K562 (cell line): Measurements from ENCODE around the gene NAGS. TPM values are rescaled to one million over a fixed set of nuclear protein-coding genes. Genes with fewer than 3 reads are reported as not detected.

Source experiments
- ARHGAP35 ChIP-seq: fragments of 450-650 bp; IDR thresholded peaks from 2 replicates; pipeline ENCODE4 v1.6.1; 2018; ENCODE audit not compliant: partially characterized antibody
- ATF2 ChIP-seq: sonication (generic); formaldehyde crosslinking; IDR thresholded peaks from 2 replicates; pipeline ENCODE4 v1.8.1; 2022; ENCODE audit warnings: missing genetic modification reagents
- CC2D1A ChIP-seq: fragments of 450-650 bp; IDR thresholded peaks from 2 replicates; pipeline ENCODE4 v1.6.1; 2017; ENCODE audit warnings: mild to moderate bottlenecking
- DEAF1 ChIP-seq: fragments of 450-650 bp; formaldehyde crosslinking; IDR thresholded peaks from 2 replicates; pipeline ENCODE4 v1.4.0; 2020; ENCODE audit warnings: mild to moderate bottlenecking, moderate library complexity
- DMBX1 ChIP-seq: fragments of 250-450 bp; sonication (Bioruptor Pico); IDR thresholded peaks from 2 replicates; pipeline ENCODE4 v1.8.0; 2022; ENCODE audit warnings: inconsistent platforms, mild to moderate bottlenecking, moderate library complexity, borderline replicate concordance
- ETS2 ChIP-seq: IDR thresholded peaks from 2 replicates; pipeline ENCODE4 v1.6.1; 2016; ENCODE audit warnings: borderline replicate concordance, missing genetic modification characterization, mild to moderate bottlenecking, moderate library complexity, missing compliant biosample characterization; ENCODE audit not compliant: poor library complexity, severe bottlenecking
- HDAC3 ChIP-seq: fragments of 450-650 bp; IDR thresholded peaks from 2 replicates; pipeline ENCODE4 v1.6.1; 2018; ENCODE audit warnings: borderline replicate concordance, mild to moderate bottlenecking, moderate library complexity; ENCODE audit not compliant: partially characterized antibody
- HNRNPUL1 ChIP-seq: fragments of 200-400 bp; formaldehyde crosslinking; IDR thresholded peaks from 2 replicates; pipeline ENCODE4 v1.6.1; 2017; ENCODE audit warnings: low read length
- HOXB6 ChIP-seq: fragments of 250-450 bp; sonication (Bioruptor Pico); IDR thresholded peaks from 2 replicates; pipeline ENCODE4 v1.5.1; 2022; ENCODE audit warnings: mild to moderate bottlenecking, borderline replicate concordance
- MAFF ChIP-seq: IDR thresholded peaks from 2 replicates; pipeline ENCODE4 v1.6.1; 2012; ENCODE audit warnings: low read length, improper control_type of control experiment
- NR4A1 ChIP-seq, 2 experiments: fragments of 250-450 bp in 1 of 2; fragments of 450-650 bp in 1 of 2; sonication (Bioruptor Pico) in 1 of 2; IDR thresholded peaks; 2 replicates each; pipeline versions ENCODE4 v1.4.0 to v1.6.1; 2016 to 2020; ENCODE audit warnings: mild to moderate bottlenecking in 2 of 2, missing compliant biosample characterization in 1 of 2, missing genetic modification characterization in 1 of 2, moderate library complexity in 1 of 2
- PML ChIP-seq: IDR thresholded peaks from 2 replicates; pipeline ENCODE4 v1.6.1; 2012; ENCODE audit warnings: low read length, inconsistent platforms
- PPARD ChIP-seq: fragments of 250-450 bp; sonication (Bioruptor Pico); IDR thresholded peaks from 2 replicates; pipeline ENCODE4 v1.8.0; 2022; ENCODE audit warnings: inconsistent platforms, mild to moderate bottlenecking, moderate library complexity
- PURB ChIP-seq: sonication (generic); formaldehyde crosslinking; IDR thresholded peaks from 2 replicates; pipeline ENCODE4 v1.9.0; 2021; ENCODE audit warnings: low read depth, mild to moderate bottlenecking, missing genetic modification reagents
- RB1 ChIP-seq: fragments of 450-650 bp; IDR thresholded peaks from 2 replicates; pipeline ENCODE4 v1.6.1; 2017; ENCODE audit warnings: low read depth, mild to moderate bottlenecking
- TAF7 ChIP-seq: fragments of 450-650 bp; IDR thresholded peaks from 2 replicates; pipeline ENCODE4 v1.6.1; 2016; ENCODE audit warnings: missing genetic modification characterization, missing compliant biosample characterization
- TARDBP ChIP-seq: fragments of 450-650 bp; IDR thresholded peaks from 2 replicates; pipeline ENCODE4 v1.6.1; 2016
- TCFL5 ChIP-seq: fragments of 250-450 bp; sonication (Bioruptor Pico); conservative IDR thresholded peaks from 2 replicates; pipeline ENCODE4 v1.6.1; 2021; ENCODE audit warnings: mild to moderate bottlenecking, moderate library complexity, matching md5 sums
- ZBTB8A ChIP-seq: fragments of 450-650 bp; IDR thresholded peaks from 2 replicates; pipeline ENCODE4 v1.6.1; 2018; ENCODE audit warnings: mild to moderate bottlenecking, moderate library complexity; ENCODE audit not compliant: partially characterized antibody
- ZHX1 ChIP-seq: fragments of 150-350 bp; conservative IDR thresholded peaks from 2 replicates; pipeline ENCODE4 v1.6.1; 2014; ENCODE audit warnings: low read length
- ZNF24 ChIP-seq: fragments of 450-650 bp; IDR thresholded peaks from 2 replicates; pipeline ENCODE4 v1.6.1; 2016
- ZNF263 ChIP-seq: sonication (generic); formaldehyde crosslinking; IDR thresholded peaks from 2 replicates; pipeline ENCODE4 v1.8.0; 2022; ENCODE audit warnings: mild to moderate bottlenecking, missing genetic modification reagents, borderline replicate concordance
- ZSCAN32 ChIP-seq: fragments of 450-650 bp; formaldehyde crosslinking; IDR thresholded peaks from 2 replicates; pipeline ENCODE4 v1.4.0; 2020; ENCODE audit warnings: mild to moderate bottlenecking, moderate library complexity
- polyA plus RNA-seq, 8 experiments: library from polyadenylated mRNA; depleted of rRNA in 4 of 8; stranded (reverse) in 5 of 8; unstranded in 3 of 8; fragments of >200 nt; fragmentation: Nextera tagmentation in 2 of 8; fragmentation: Illumina TruSeq in 1 of 8; extraction: Ambion mirVana in 2 of 8; extraction: Trizol in 1 of 8; gene quantifications; 2 replicates each; pipeline versions ENCODE4 v1.2.1 to v1.2.3, GENCODE V29; 2011 to 2014; ENCODE audit warnings: inconsistent platforms in 1 of 8, missing spikeins in 1 of 8
- total RNA-seq, 7 experiments: library from RNA; depleted of rRNA in 6 of 7; stranded (reverse); fragments of >200 nt in 6 of 7; fragmentation: Illumina TruSeq in 2 of 7; extraction: Trizol in 2 of 7; gene quantifications; 2 replicates each; pipeline versions ENCODE4 v1.2.1 to v1.2.3, GENCODE V29; 2011 to 2021; ENCODE audit warnings: low replicate concordance in 1 of 7

Gene NAGS
- total and polyA plus RNA-seq, 9 of the 15 experiments (the other 6 are each of a cell fraction or from before 2014, with no cell fraction given), result not detected

GRCh38 chr17:43983515-43984411 is 20.7 kb upstream of the NAGS start (continued):
- TF ChIP-seq TCFL5 (CRISPR knock-in tag) (no peak), ZBTB8A (no peak), PPARD (no peak), HNRNPUL1 (no peak), ATF2 (CRISPR knock-in tag) (no peak), ZNF263 (no peak), DEAF1 (CRISPR knock-in tag) (no peak), PML (no peak), DMBX1 (CRISPR knock-in tag) (no peak), ZNF24 (no peak), ZHX1 (no peak), ZSCAN32 (CRISPR knock-in tag) (no peak), ETS2 (tag) (no peak), TAF7 (tag) (no peak), MAFF (no peak), CC2D1A (no peak), HOXB6 (no peak), RB1 (peak; percentile 49; the same call in 1 of the 2 replicates), PURB (CRISPR knock-in tag) (no peak), HDAC3 (peak; percentile 48), NR4A1 (CRISPR knock-in tag; IDR thresholded peaks at IDR 0.05) (no peak), NR4A1 (tag; IDR thresholded peaks at IDR 0.05) (no peak), TARDBP (no peak), ARHGAP35 (no peak)
